PC-9 (cell line): ENCODE measurements around the gene CDS2. TPM values are rescaled to one million over a fixed set of nuclear protein-coding genes. Genes with fewer than 3 reads are reported as not detected.

Source experiments
- BruUV-seq: library from RNA; stranded (reverse); fragments of 400-500 nt; replicated peaks from 2 replicates; lab custom pipeline; 2021; lab: Mats Ljungman, UMichigan
- CTCF ChIA-PET: fragments of 300-600 bp; sonication (Branson Sonifier 250); formaldehyde crosslinking; loops from one replicate; lab custom pipeline; 2022; ENCODE audit warnings: antibody characterized with exemption; lab: Charles Lee
- POLR2A ChIA-PET: fragments of 300-600 bp; sonication (Branson Sonifier 250); formaldehyde crosslinking; loops from one replicate; lab custom pipeline; 2022; ENCODE audit warnings: antibody characterized with exemption; ENCODE audit not compliant: unreplicated experiment; lab: Charles Lee
- DNase-seq, 2 experiments: peaks; one replicate each; pipeline versions ENCODE4 v3.0.0 to v3.0.0-alpha.2; 2015 to 2022; ENCODE audit warnings: mixed read lengths in 1 of 2
- H2AFZ ChIP-seq: fragments of 200-600 bp; sonication (generic); 2 replicates; pipeline ENCODE4 v1.8.1; 2017; ENCODE audit warnings: antibody characterized with exemption
- H3F3A ChIP-seq: fragments of 200-600 bp; sonication (generic); 2 replicates; pipeline ENCODE4 v1.8.1; 2017; ENCODE audit warnings: antibody characterized with exemption, mild to moderate bottlenecking, low read depth; ENCODE audit not compliant: insufficient read depth
- H3K27ac ChIP-seq: fragments of 200-600 bp; sonication (generic); 2 replicates; pipeline ENCODE4 v1.6.1; 2016; ENCODE audit warnings: mixed run types
- H3K27me3 ChIP-seq: fragments of 200-600 bp; sonication (generic); 2 replicates; pipeline ENCODE4 v1.6.1; 2016; ENCODE audit warnings: low read depth, mixed run types; ENCODE audit not compliant: insufficient read depth
- H3K36me3 ChIP-seq: fragments of 200-600 bp; sonication (generic); 2 replicates; pipeline ENCODE4 v1.6.1; 2016; ENCODE audit warnings: low read depth, mixed run types
- H3K4me1 ChIP-seq: fragments of 200-600 bp; sonication (generic); replicated peaks from 2 replicates; pipeline ENCODE4 v1.6.1; 2016; ENCODE audit warnings: mixed run types; ENCODE audit not compliant: insufficient read depth
- H3K4me2 ChIP-seq: fragments of 200-600 bp; sonication (generic); 2 replicates; pipeline ENCODE4 v1.6.1; 2017; ENCODE audit warnings: mixed run types
- H3K4me3 ChIP-seq: fragments of 200-600 bp; sonication (generic); 2 replicates; pipeline ENCODE4 v1.6.1; 2016; ENCODE audit warnings: mixed run types
- H3K79me2 ChIP-seq: fragments of 200-600 bp; sonication (generic); 2 replicates; pipeline ENCODE4 v1.6.1; 2017; ENCODE audit warnings: low read depth, mixed run types
- H3K9me2 ChIP-seq: fragments of 200-600 bp; sonication (generic); 2 replicates; pipeline ENCODE4 v1.8.1; 2017; ENCODE audit warnings: mild to moderate bottlenecking; ENCODE audit not compliant: insufficient read depth
- H3K9me3 ChIP-seq: fragments of 200-600 bp; sonication (generic); 2 replicates; pipeline ENCODE4 v1.8.1; 2016; ENCODE audit warnings: low read depth; ENCODE audit not compliant: insufficient read depth
- H4K20me1 ChIP-seq: fragments of 200-600 bp; sonication (generic); 2 replicates; pipeline ENCODE4 v1.8.1; 2017; ENCODE audit not compliant: insufficient read depth
- EZH2 ChIP-seq: fragments of 200-600 bp; sonication (generic); IDR thresholded peaks from 2 replicates; pipeline ENCODE4 v1.8.0; 2017; ENCODE audit warnings: antibody characterized with exemption, low read depth
- intact Hi-C: fragments of 100-400 bp; cut with micrococcal nuclease; formaldehyde crosslinking; loops from one replicate; pipeline ENCODE4 v1.10.0; 2022; ENCODE audit not compliant: unreplicated experiment
- total RNA-seq: library from RNA; stranded (reverse); gene quantifications from 2 replicates; pipeline ENCODE4 v1.2.3, GENCODE V29; 2021
- TF ChIP-seq, protein P1 (sequence below): fragments of 200-600 bp; sonication (generic); conservative IDR thresholded peaks from 2 replicates; pipeline ENCODE4 v1.6.1; 2017; ENCODE audit warnings: mixed run types, antibody characterized with exemption, mild to moderate bottlenecking, moderate library complexity

CDS2 gene
- total RNA-seq, 1 experiment from 2014 or later: 42.8 TPM

- TF ChIP-seq EZH2: no peak
- TF ChIP-seq, protein P1, sequence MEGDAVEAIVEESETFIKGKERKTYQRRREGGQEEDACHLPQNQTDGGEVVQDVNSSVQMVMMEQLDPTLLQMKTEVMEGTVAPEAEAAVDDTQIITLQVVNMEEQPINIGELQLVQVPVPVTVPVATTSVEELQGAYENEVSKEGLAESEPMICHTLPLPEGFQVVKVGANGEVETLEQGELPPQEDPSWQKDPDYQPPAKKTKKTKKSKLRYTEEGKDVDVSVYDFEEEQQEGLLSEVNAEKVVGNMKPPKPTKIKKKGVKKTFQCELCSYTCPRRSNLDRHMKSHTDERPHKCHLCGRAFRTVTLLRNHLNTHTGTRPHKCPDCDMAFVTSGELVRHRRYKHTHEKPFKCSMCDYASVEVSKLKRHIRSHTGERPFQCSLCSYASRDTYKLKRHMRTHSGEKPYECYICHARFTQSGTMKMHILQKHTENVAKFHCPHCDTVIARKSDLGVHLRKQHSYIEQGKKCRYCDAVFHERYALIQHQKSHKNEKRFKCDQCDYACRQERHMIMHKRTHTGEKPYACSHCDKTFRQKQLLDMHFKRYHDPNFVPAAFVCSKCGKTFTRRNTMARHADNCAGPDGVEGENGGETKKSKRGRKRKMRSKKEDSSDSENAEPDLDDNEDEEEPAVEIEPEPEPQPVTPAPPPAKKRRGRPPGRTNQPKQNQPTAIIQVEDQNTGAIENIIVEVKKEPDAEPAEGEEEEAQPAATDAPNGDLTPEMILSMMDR: no peak
- Histone ChIP-seq H3K9me3 (no peaks in the 10 kb centered on the region), H3K4me3 (peak overlapping the region; percentile 82), H3K27me3 (no peaks in the 10 kb centered on the region), H3K9me2 (no peaks in the 10 kb centered on the region), H3K27ac (peak overlapping the region; percentile 88), H2AFZ (peak overlapping the region; percentile 89), H3F3A (peaks cover 67% of the 10 kb centered on the region), H3K79me2 (peaks cover 49% of the 10 kb centered on the region), H3K4me2 (peak overlapping the region; percentile 81), H4K20me1 (peaks cover 11% of the 10 kb centered on the region), H3K36me3 (peaks cover 51% of the 10 kb centered on the region), H3K4me1 (peaks cover 38% of the 10 kb centered on the region)
- no peak for DNase-seq
- intact Hi-C loops: no loop called here
- CTCF ChIA-PET: no interaction called here
- POLR2A ChIA-PET: no interaction called here
- BruUV-seq: no TSS peak
Measured at GRCh38 chr20:5113615-5113986, 13.2 kb upstream of the CDS2 start.

DNA sequence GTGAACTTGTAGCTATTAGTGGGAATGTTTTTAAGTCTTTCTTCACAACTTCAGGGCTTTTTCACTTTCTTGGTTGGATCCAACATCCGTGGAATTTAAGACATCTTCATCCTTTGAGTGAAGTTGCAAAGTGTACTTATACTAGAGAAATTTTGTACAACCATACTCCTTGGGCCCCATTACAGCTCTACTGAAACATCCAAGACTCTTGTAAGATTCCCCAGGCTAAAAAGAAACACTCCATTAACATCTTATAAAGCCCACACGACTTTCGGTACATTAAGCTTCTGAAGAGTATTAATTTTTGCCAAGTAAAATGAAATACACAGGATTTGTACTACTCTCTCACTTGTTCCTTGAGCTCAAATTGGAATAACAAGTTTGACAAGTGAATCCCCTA, 12.4 kb upstream of the CDS2 start:
- peak in 1 of 2 experiments; percentile 25 for DNase-seq
- peaks cover 72% of the 10 kb centered on the region for H3F3A ChIP-seq
- no peaks in the 10 kb centered on the region for H3K9me2 ChIP-seq
- no TSS peak for BruUV-seq
- no peak overlapping the region for H2AFZ ChIP-seq
- H3K27me3 ChIP-seq: no peaks in the 10 kb centered on the region
- intact Hi-C loops: no loop called here
- no peaks in the 10 kb centered on the region for H3K9me3 ChIP-seq
- ChIA-PET CTCF (interaction anchor here (0.6 to 0.7 kb wide), 2 partner anchors 109 to 488 kb away, joined by 3 read pairs; no protein-coding TSS in a partner anchor), POLR2A (interaction anchor here (0.7 kb wide), 1 partner anchor 30 kb away, joined by 3 read pairs; no protein-coding TSS in a partner anchor)
- peak overlapping the region; percentile 88; the same call in 1 of the 2 replicates for H3K27ac ChIP-seq
- H3K79me2 ChIP-seq: peaks cover 57% of the 10 kb centered on the region
- peaks cover 44% of the 10 kb centered on the region for H3K36me3 ChIP-seq
- H3K4me2 ChIP-seq: peak overlapping the region; percentile 81; the same call in 1 of the 2 replicates
- H4K20me1 ChIP-seq: peaks cover 16% of the 10 kb centered on the region
- TF ChIP-seq, protein P1: no peak
- TF ChIP-seq EZH2: no peak
- H3K4me3 ChIP-seq: no peak overlapping the region; the same call in 1 of the 2 replicates
- peaks cover 39% of the 10 kb centered on the region for H3K4me1 ChIP-seq

DNA sequence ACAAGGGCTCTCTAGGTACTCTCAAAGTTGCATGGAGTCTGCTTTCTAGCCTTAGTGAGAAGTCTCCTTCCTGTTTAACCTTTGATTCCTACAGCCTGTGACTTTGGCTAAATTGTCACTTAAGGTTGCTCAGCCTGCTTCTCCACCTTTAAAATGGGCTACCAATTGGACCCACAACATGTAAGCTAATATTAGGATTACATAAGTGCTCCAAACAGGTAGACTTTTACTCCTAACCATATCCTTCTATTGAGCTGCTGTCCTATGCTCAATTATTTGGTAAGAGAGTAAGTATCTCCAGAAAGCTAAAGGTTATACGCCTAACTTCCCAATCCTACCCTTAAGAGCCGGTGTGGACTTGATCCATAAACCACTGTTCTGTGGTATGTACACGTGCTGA, 9.9 kb upstream of the CDS2 start:
- no peaks in the 10 kb centered on the region for H3K27me3 ChIP-seq
- no peak overlapping the region for H2AFZ ChIP-seq
- peaks cover 43% of the 10 kb centered on the region for H3K36me3 ChIP-seq
- H3K9me3 ChIP-seq: no peaks in the 10 kb centered on the region
- H3F3A ChIP-seq: peaks cover 68% of the 10 kb centered on the region
- peak overlapping the region; percentile 94; the same call in 1 of the 2 replicates for H3K4me3 ChIP-seq
- H3K9me2 ChIP-seq: no peaks in the 10 kb centered on the region
- H4K20me1 ChIP-seq: peaks cover 16% of the 10 kb centered on the region
- peaks cover 49% of the 10 kb centered on the region for H3K79me2 ChIP-seq
- H3K4me1 ChIP-seq: peaks cover 40% of the 10 kb centered on the region
- H3K27ac ChIP-seq: no peak overlapping the region
- TF ChIP-seq, protein P1: no peak
- no peak for TF ChIP-seq EZH2
- intact Hi-C loops: no loop called here
- no peak overlapping the region for H3K4me2 ChIP-seq
- POLR2A ChIA-PET: no interaction called here
- no TSS peak for BruUV-seq
- CTCF ChIA-PET: no interaction called here
- DNase-seq: no peak
